ENCODE measurements around the gene SIL1.

DNA sequence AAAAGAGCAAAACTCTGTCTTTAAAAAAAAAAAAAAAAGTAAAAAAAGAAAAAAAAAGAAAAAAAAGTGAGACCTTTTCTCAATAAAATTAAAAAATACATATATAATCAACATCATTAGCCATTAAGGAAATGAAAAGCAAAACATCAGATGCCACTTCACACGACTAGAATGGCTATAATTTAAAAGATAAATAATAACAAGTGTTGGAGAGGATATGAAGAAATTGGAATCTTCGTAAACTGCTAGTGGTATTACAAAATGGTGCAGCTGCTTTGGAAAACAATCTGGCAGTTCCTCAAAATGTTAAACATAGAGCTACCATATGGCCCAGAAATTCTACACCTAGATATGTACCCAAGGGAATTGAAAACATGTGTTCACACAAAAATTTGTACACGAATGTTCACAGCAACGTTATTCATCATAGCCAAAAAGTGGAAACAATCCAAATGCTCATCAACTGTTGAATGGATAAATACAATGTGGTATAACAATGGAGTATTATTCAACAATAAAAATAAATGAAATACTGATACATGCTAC lies 45.3 kb upstream of the SIL1 start:
- TF ChIP-seq RNF2 (IDR thresholded peaks at IDR 0.05), result no peak
- TF ChIP-seq POLR2AphosphoS2 (IDR thresholded peaks at IDR 0.05; ENCODE audit: low read length), result no peak
- TF ChIP-seq COPS2 (conservative IDR thresholded peaks at IDR 0.05), result no peak
- TF ChIP-seq ZNF324 (CRISPR knock-in tag; IDR thresholded peaks at IDR 0.05), result no peak
- TF ChIP-seq NFATC3 (IDR thresholded peaks at IDR 0.05), result no peak
- no peak for TF ChIP-seq GATA2 (CRISPR knock-in tag; IDR thresholded peaks at IDR 0.05)
- no peak for TF ChIP-seq NRF1 (conservative IDR thresholded peaks at IDR 0.05 in 1 of 2, IDR thresholded peaks at IDR 0.05 in 1 of 2)
